ENCODE data around the gene ENTPD1.

DNA sequence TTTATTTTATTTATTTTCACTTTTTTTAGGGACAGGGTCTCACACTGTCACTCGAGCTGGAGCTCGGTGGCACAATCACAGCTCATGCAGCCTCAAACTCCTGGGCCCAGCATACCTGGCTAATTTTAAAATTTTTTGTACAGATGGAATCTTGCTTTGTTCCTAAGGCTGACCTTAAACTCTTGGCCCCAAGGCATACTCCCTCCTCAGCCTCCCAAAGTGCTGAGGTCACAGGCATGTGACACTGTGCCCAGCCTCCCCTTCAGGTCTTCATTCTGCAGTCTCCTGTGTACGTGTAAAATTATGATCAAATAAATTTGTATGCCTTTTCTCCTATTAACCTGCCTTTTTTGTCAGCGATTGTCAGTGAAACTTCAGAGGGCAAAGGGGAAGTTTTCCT, 44.5 kb upstream of the ENTPD1 start:
- TF ChIP-seq, protein P1, sequence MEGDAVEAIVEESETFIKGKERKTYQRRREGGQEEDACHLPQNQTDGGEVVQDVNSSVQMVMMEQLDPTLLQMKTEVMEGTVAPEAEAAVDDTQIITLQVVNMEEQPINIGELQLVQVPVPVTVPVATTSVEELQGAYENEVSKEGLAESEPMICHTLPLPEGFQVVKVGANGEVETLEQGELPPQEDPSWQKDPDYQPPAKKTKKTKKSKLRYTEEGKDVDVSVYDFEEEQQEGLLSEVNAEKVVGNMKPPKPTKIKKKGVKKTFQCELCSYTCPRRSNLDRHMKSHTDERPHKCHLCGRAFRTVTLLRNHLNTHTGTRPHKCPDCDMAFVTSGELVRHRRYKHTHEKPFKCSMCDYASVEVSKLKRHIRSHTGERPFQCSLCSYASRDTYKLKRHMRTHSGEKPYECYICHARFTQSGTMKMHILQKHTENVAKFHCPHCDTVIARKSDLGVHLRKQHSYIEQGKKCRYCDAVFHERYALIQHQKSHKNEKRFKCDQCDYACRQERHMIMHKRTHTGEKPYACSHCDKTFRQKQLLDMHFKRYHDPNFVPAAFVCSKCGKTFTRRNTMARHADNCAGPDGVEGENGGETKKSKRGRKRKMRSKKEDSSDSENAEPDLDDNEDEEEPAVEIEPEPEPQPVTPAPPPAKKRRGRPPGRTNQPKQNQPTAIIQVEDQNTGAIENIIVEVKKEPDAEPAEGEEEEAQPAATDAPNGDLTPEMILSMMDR (IDR thresholded peaks at IDR 0.05 in 2 of 3, conservative IDR thresholded peaks at IDR 0.05 in 1 of 3; ENCODE audit: borderline replicate concordance in 1 of 3, insufficient read depth in 1 of 3, low read depth in 2 of 3, low read length in 2 of 3), result no peak
- TF ChIP-seq SP1 (IDR thresholded peaks at IDR 0.05; ENCODE audit: low read depth) (no peak), EGR1 (IDR thresholded peaks at IDR 0.05; ENCODE audit: low read depth) (no peak), POLR2A (IDR thresholded peaks at IDR 0.05; ENCODE audit: borderline replicate concordance, extremely low read depth, insufficient read depth, insufficient read length) (no peak), FOSL1 (IDR thresholded peaks at IDR 0.05; ENCODE audit: low read depth) (no peak), EZH2 (IDR thresholded peaks at IDR 0.05) (no peak), SRF (IDR thresholded peaks at IDR 0.05; ENCODE audit: low read depth) (no peak), YY1 (IDR thresholded peaks at IDR 0.05; ENCODE audit: extremely low read depth, insufficient replicate concordance, low read depth, low read length) (no peak)
- TF ChIP-seq, protein P2, sequence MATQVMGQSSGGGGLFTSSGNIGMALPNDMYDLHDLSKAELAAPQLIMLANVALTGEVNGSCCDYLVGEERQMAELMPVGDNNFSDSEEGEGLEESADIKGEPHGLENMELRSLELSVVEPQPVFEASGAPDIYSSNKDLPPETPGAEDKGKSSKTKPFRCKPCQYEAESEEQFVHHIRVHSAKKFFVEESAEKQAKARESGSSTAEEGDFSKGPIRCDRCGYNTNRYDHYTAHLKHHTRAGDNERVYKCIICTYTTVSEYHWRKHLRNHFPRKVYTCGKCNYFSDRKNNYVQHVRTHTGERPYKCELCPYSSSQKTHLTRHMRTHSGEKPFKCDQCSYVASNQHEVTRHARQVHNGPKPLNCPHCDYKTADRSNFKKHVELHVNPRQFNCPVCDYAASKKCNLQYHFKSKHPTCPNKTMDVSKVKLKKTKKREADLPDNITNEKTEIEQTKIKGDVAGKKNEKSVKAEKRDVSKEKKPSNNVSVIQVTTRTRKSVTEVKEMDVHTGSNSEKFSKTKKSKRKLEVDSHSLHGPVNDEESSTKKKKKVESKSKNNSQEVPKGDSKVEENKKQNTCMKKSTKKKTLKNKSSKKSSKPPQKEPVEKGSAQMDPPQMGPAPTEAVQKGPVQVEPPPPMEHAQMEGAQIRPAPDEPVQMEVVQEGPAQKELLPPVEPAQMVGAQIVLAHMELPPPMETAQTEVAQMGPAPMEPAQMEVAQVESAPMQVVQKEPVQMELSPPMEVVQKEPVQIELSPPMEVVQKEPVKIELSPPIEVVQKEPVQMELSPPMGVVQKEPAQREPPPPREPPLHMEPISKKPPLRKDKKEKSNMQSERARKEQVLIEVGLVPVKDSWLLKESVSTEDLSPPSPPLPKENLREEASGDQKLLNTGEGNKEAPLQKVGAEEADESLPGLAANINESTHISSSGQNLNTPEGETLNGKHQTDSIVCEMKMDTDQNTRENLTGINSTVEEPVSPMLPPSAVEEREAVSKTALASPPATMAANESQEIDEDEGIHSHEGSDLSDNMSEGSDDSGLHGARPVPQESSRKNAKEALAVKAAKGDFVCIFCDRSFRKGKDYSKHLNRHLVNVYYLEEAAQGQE (IDR thresholded peaks at IDR 0.05; ENCODE audit: low read depth), result no peak
- TF ChIP-seq, protein P3, sequence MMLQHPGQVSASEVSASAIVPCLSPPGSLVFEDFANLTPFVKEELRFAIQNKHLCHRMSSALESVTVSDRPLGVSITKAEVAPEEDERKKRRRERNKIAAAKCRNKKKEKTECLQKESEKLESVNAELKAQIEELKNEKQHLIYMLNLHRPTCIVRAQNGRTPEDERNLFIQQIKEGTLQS (IDR thresholded peaks at IDR 0.05), result no peak
